Left lobe of liver (tissue), 2 donors: ENCODE measurements around the gene SRGAP3. TPM values are rescaled to one million over a fixed set of nuclear protein-coding genes. Genes with fewer than 3 reads are reported as not detected.

Source experiments
- ATAC-seq: fragments of 200-7000 bp; cut with Tn5 transposase; one replicate; pipeline ENCODE4 v1.9.1; 2020; ENCODE audit warnings: mild to moderate bottlenecking, moderate library complexity
- DNase-seq: peaks from one replicate; pipeline ENCODE4 v3.0.0-alpha.2; 2020; ENCODE audit warnings: low spot score
- total RNA-seq: library from RNA; stranded (reverse); gene quantifications from one replicate; pipeline ENCODE4 v1.2.1, GENCODE V29; 2021
- donor health status: DM: no; HTN: no; CAD: no; lungs with moderate emphysema.
- donor health status: DM: no; HTN: yes; CAD: no.

SRGAP3 gene
- total RNA-seq, 1 donor from 2014 or later, result 2.8 TPM

DNA sequence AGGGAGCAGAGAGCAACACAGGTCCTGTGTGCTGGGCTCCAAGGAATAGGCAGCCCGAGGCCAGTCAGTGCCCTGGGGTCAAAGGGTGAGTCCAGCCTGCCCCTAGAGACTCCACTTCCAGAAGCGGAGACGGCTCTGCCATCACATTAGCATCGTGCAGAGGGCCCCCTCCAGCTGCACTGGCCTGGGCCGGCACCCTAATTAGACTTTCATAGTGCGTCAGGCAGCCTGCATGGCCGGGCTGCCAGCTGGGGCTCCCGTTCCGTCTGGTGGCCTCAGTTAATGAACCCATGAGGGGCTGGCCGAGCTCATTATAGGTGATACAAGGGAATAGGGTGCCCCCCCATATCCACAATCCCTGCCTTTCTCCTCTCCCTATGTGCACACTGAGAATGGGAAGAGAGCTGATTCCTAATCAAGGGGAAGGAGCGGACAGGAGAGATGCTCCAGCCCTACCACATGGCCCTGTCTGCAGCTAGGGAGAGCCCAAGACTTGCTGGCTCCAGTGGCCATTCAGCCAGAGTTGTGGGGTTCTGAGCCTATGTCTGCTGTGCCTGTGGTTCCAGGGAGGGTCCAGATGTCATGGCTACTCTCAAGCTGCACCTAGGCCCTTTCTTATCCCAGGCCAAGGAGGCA, 128.0 kb downstream of the SRGAP3 start:
- no peak for ATAC-seq
- DNase-seq, result no peak

GRCh38 chr3:9119331-9119730, 130.1 kb downstream of the SRGAP3 start:
- ATAC-seq, result no peak
- DNase-seq, result no peak

GRCh38 chr3:9118222-9118621, 131.2 kb downstream of the SRGAP3 start:
- DNase-seq (no peak), ATAC-seq (no peak)

DNA sequence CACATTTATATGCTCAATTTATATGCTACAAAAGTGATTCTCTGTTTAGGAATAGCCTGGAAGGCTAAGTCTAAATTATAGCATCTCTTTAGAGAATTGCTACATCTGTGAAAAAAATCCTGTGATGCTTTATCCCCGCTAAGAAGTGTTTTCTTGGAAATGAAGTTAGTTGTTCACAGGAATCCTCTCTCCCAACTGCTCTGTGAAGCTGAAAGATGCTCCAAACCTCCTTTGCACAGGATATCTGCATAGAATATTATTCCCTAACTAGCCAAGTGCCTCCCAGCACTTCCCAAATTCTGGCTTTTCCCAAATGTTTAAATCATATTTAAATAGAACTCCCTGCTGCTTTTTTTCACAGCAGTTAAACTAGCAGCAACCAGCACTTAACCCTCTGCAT, 132.2 kb downstream of the SRGAP3 start:
- DNase-seq, result no peak
- no peak for ATAC-seq

DNA sequence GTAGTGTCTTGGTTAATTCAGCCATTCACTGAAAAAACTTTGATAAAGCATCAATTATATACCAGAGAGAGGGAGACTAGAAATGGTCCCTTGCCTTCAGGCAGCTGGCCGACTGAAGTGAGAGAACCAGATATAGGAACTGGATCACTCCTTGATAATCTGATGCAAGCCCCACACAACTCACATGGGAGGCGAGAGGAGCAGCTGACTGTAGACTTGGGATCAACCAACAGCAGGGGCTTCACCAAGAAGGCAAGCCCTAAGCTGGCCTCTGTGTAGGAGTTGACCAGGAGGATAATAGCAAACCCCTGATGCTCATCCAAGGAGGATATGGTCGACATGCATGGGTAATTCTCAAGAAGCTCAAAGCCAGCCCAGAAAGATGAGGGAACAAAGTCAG, 133.1 kb downstream of the SRGAP3 start:
- DNase-seq, result no peak
- no peak for ATAC-seq

DNA sequence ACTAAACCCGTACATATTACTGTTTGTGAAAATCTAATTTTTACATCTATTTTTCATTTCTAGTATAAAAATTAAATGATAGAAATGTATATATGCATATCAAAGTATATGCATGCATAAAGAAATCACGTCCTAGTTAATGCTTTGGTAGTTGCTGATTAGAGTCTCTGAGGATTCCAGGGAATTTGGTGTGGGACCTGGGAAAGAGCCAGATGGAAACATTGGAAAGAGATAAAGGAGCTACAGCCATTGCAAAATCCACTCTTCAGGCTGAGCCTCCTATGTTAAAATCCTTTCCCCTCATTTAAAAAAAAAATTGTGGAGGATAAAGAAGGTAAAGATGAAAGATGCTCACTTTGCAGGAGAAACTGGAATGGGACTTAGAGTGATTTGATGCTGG, 134.1 kb downstream of the SRGAP3 start:
- no peak for ATAC-seq
- DNase-seq, result no peak

DNA sequence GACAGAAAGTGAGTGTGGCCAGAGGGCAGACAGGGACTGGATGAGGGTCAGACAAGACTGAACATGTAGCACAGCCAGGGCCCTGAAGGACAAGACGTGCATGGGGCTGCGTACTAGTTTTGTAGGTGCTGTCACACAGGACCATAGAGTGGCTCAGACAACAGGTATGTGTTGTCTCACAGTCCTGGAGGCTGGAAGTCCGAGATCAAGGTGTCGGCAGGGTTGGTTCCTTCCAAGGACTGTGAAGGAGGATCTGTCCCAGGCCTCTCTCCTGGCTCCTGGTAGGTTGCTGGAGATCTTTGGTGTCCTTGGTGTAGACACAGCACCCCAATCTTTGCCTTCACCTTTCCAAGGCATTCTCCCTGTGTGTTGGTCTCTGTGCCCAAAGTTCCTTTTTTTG, 136.4 kb downstream of the SRGAP3 start:
- no peak for ATAC-seq
- no peak for DNase-seq

GRCh38 chr3:9111866-9112265, 137.6 kb downstream of the SRGAP3 start:
- ATAC-seq (no peak), DNase-seq (peak; percentile 38)

GRCh38 chr3:9111417-9111816, 138.0 kb downstream of the SRGAP3 start:
- DNase-seq (no peak), ATAC-seq (peak; percentile 52)

DNA sequence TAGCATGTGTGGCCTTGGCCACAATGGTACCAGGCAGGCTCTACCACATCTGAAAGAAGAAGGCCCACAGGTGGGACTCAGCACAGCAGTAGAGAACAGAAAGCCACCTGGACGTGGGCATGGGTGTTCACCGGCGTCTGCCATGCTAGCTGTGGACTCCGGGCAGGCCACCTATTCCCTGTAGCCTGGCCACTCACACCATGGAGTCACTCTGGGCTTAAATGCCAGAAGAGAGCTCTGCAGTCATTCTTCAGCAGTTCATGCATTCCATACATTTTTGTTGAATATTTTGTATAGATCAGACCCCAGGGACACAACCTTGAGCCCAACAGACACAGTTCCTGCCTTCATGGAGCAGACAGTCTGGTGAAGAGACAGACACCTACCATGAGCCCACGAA, 138.6 kb downstream of the SRGAP3 start:
- no peak for DNase-seq
- no peak for ATAC-seq

GRCh38 chr3:9110316-9110715, 139.1 kb downstream of the SRGAP3 start:
- peak; percentile 47 for ATAC-seq
- DNase-seq, result no peak

DNA sequence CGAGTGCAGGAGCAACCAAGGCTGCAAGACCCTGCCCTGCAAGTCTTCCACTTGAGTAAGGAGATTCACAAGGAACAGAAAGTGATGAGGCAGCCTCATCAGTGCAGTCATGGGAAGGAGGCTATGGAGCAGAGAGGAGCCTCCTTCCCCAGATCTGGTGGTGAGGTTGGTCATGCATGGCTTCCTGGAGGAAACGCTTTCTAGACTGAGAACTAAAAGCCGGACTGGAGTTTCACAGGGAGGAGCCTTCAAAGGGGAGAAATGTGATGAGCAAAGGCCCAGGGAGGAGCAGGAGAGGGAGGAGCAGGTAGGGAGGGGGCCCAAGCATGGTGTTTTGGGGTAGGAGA, 139.9 kb downstream of the SRGAP3 start:
- DNase-seq (no peak), ATAC-seq (peak; percentile 33)

DNA sequence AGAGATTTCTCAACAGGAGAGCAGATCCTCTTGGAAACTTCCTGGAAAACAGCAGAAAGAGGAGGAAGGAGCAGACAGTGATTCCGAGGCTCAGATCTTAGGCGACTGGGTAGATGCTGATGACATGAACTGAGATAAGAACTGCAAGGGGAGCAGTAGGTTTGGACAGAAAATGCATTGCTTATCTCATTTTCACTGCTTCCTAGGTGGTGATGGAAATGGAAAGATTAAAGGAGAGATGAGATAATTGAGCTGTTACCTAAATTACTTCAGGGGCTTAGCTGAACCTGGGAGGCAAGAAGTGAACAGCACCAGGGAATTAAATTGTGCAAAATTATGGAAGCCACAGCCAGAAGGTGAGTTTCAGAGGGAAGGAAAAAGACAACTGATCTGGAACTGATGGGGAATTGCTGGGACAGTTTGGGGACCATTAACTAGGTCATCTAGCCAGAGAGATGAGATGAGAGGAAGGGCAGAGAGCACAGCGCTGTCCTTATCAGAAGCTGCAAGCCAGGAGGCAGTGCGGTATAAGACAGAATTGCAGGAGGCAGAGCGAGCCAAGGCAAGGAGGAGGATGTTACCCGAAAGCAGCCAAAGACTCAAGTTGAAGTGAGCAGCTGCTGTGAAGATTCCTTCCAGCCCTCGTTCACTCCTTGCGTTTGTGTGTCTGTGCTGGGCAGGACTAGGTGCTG, 140.4 kb downstream of the SRGAP3 start:
- ATAC-seq (no peak), DNase-seq (no peak)

DNA sequence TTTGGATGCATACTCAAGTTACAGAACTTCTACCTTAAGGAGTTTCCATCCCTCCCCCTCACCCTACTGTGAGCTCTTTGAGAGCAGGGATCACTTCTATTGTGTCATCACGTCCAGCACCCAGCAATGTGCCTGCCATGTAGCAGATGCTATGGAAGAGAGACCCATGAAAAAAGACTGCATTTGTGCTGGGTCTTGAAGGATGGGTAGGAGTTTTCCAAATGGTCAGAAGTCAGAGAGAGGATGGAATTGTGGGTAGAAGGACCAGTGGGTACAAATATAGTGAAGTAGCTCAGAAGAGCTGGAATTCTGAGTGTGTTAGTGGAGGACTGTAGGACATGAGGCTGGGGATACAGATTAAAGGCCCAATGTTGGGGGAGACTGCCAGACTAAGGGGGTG, 141.7 kb downstream of the SRGAP3 start:
- no peak for DNase-seq
- ATAC-seq, result no peak

DNA sequence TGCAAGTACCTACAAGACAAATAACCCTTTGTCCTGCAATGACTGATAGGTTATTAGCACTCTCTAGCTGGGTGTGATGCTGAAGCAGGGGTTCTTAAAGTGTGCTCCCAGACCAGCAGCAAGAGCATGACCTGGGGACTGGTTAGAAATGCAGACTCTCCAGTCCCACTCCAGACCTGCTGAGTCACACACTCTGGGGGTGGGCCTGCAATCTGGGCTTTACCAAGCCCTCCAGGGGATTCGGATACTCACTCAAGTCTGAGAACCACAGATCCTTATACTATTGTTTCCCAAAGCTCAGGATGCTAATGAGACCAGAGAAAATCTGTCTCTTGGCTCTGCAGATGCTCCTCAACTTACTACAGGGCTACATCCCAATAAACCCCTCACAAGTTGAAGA, 144.0 kb downstream of the SRGAP3 start:
- DNase-seq, result no peak
- ATAC-seq, result no peak

DNA sequence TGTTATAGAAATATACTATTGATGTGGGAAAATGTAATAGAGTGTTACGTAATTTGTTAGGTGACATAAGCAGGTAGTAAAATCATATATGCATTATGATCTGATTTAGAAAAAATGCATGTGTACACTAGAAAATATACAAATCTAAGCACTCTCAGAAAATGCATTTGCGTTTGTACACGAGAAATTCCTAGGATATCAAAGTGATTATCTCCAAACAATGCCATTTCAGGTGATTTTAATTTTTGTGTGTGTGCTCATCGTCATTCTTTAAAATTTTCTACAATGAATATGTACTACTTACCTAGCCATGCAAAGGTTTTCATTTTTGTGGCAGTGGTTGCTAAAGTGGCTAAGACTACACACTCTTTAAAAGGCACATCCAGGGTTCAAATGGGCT, 145.3 kb downstream of the SRGAP3 start:
- no peak for ATAC-seq
- no peak for DNase-seq

DNA sequence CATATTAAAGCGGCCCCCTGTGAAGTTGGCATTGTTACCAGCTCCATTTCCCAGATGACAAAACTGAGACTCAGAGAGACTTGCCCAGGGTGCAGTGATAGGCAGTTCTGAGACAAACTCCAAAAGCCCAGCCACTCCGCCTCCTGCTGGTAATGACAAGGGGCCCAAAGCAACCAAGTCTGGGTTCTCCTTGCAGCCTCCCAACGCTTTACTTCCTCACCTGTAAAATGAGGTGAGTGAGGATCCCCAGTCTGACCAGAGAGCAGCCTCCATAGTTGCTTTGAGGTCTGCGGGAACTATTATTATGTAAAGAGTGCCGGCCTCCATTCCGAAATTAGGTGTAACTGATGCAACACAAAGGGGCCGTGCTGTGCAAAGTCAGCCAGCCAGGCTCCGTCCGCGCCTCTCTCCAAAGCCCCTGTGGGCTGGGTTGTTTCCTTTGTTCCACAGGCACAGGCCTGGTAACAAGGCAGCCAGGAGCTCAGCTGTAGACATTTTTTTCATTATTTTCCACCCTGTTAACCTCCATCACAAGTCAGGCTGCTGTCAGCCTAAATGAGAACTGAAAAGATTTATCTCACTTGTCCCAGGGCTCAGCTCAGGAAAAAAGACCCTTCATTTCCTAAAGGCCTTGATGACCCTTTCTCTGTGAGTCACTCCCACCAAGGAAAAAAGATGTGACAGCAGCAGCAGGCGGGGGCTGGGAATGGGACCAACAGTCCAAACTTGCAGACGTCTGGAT, 147.0 kb downstream of the SRGAP3 start:
- ATAC-seq (no peak), DNase-seq (no peak)

- ATAC-seq, result no peak
- no peak for DNase-seq
Observed at GRCh38 chr3:9101286-9101685, 148.2 kb downstream of the SRGAP3 start.

GRCh38 chr3:9100513-9100894, 148.9 kb downstream of the SRGAP3 start:
- DNase-seq (peak; percentile 19), ATAC-seq (no peak)

- peak; percentile 18 for DNase-seq
Observed at GRCh38 chr3:9099702-9100512, 149.5 kb downstream of the SRGAP3 start.

More at GRCh38 chr3:9099702-9100512, 149.5 kb downstream of the SRGAP3 start:
- no peak for ATAC-seq
